Uterine smooth muscle cell (primary cell): Measurements from ENCODE around the gene OR52B4. TPM values are rescaled to one million over a fixed set of nuclear protein-coding genes. Genes with fewer than 3 reads are reported as not detected.

Experiments
- total RNA-seq: library from RNA; depleted of rRNA; stranded (reverse); fragments of >200 nt; gene quantifications from 2 replicates; pipeline ENCODE4 v1.2.3, GENCODE V29; 2014

The OR52B4 gene
- total RNA-seq, result not detected in 2 replicates

DNA sequence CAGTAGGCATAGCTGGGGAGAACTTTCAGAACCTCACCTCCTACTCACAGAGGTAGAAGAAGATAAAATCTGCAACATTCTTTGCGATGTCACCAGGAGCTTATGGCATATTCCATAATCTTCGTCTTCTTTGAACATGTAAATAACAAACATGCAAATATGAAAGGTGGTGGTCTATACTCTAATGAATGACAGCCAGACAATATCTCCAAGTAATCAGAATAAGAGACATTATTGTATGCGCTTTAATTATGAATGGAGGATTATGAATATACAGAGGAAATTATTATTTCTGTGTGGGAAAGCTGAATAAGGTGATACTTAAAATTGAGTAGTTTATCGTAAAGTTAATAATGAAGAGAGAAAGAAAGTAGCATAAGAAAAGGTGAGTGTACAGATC is at the start of gene OR52B4:
Gene OR52B4, minus strand, starts transcription at position 101 of the 400 bp plus-strand sequence. Its CDS starts 91 bp downstream, at position 10.

DNA sequence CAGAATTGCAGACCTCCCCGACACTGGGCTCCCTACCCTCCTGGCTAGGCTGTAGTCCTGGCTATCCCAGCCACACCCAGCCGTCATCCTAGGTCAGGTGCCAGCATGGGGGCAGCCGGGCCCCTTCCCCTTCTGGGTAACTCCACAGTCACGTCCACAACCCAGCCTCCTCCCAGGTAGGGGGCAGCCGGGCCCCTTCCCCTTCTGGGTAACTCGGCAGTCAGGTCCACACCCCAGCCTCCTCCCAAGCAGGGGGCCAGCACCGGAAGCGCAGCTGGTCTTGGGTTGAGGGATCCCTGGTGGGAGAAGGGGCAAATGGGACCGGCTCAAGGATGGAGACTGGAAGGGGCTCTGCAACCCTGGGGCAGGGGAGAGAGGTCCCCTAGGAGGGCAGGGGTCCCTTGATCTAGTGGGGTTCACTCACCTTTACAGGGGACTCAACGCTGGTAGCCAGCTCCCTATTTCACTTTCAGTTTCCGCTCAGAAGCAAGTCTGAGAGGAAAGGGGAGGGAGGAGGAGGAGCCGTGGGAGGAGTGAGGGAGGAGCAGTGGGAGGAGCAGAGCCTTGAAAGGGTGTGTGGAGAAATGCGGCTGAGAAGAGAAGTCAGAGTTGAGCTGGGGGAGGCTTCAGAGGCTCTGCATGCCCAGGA is 25.1 kb upstream of the OR52B4 start, which contains the start of gene TRIM21:
Gene TRIM21, minus strand, starts transcription at position 494 of the 649 bp plus-strand sequence. CDS start 3,293 bp downstream, outside the sequence.

Other genes with a start within 250 kb of the OR52B4 start
- gene TRIM21, start 25.3 kb upstream of the OR52B4 start, total RNA-seq, result 21.6 and 27.0 TPM in 2 replicates
- gene OR52K2, start 80.9 kb upstream of the OR52B4 start, total RNA-seq, result not detected in 2 replicates
- gene OR52K1, start 114.3 kb upstream of the OR52B4 start, total RNA-seq, result under 0.01 TPM in 1 of 2 replicates, not detected in the other
- not detected in 2 replicates for gene OR52M1, start 176.8 kb upstream of the OR52B4 start, total RNA-seq
- gene OR52I2, start 213.4 kb upstream of the OR52B4 start, total RNA-seq, result under 0.01 TPM in 1 of 2 replicates, not detected in the other
- gene OR52I1, start 225.7 kb upstream of the OR52B4 start, total RNA-seq, result not detected in 2 replicates
- gene TRIM68, start 239.8 kb upstream of the OR52B4 start, total RNA-seq, result 9.6 TPM in 2 replicates